Activated CD8-positive, alpha-beta T cell treated with anti-CD3 and anti-CD28 coated beads for 36 hours (primary cell): ENCODE data around the gene PHF2. TPM values are rescaled to one million over a fixed set of nuclear protein-coding genes. Genes with fewer than 3 reads are reported as not detected.

ENCODE experiments used
- ATAC-seq: fragments of 200-7000 bp; cut with Tn5 transposase; one replicate; pipeline ENCODE4 v1.10.0; 2021; ENCODE audit warnings: mild to moderate bottlenecking, moderate library complexity
- CTCF ChIA-PET: fragments of 350-600 bp; sonication (Branson Sonifier 250); formaldehyde crosslinking; loops from one replicate; lab custom pipeline; 2021; ENCODE audit warnings: antibody characterized with exemption; lab: Charles Lee
- POLR2A ChIA-PET: fragments of 350-600 bp; sonication (Branson Sonifier 250); formaldehyde crosslinking; loops from one replicate; lab custom pipeline; 2021; ENCODE audit warnings: antibody characterized with exemption; lab: Charles Lee
- DNase-seq: peaks from one replicate; pipeline ENCODE4 v3.0.0-alpha.2; 2020
- H3K27ac Mint-ChIP-seq: one replicate; pipeline ENCODE4 v1.8.0; 2021; ENCODE audit warnings: mild to moderate bottlenecking, mixed read lengths
- H3K27me3 Mint-ChIP-seq: one replicate; pipeline ENCODE4 v1.8.0; 2021; ENCODE audit warnings: mixed read lengths
- H3K36me3 Mint-ChIP-seq: one replicate; pipeline ENCODE4 v1.8.0; 2021; ENCODE audit warnings: low read depth, mixed read lengths
- H3K4me1 Mint-ChIP-seq: one replicate; pipeline ENCODE4 v1.8.0; 2021; ENCODE audit warnings: low read depth, mixed read lengths
- H3K4me3 Mint-ChIP-seq: one replicate; pipeline ENCODE4 v1.8.0; 2021; ENCODE audit warnings: mild to moderate bottlenecking, moderate library complexity, mixed read lengths
- H3K9me3 Mint-ChIP-seq: one replicate; pipeline ENCODE4 v1.8.0; 2021; ENCODE audit warnings: mixed read lengths
- CTCF ChIP-seq: fragments of 200-600 bp; IDR thresholded peaks from one replicate; pipeline ENCODE4 v1.8.0; 2022; ENCODE audit warnings: antibody characterized with exemption, mild to moderate bottlenecking
- intact Hi-C: fragments of 100-400 bp; cut with micrococcal nuclease; formaldehyde crosslinking; loops from one replicate; pipeline ENCODE4 v1.10.0; 2022
- total RNA-seq, 2 experiments: library from RNA; stranded (reverse); gene quantifications; one replicate each; pipeline ENCODE4 v1.2.3, GENCODE V29; 2021

The PHF2 gene
- total RNA-seq, 2 experiments from 2014 or later, result 12.9 to 13.1 TPM

GRCh38 chr9:93614830-93615468, 38.6 kb downstream of the PHF2 start:
- no peak for DNase-seq
- CTCF ChIA-PET, result no interaction called here
- ATAC-seq, result no peak
- intact Hi-C loops, result no loop called here
- H3K9me3 Mint-ChIP-seq, result peaks cover 5% of the 10 kb centered on the region
- H3K36me3 Mint-ChIP-seq, result peaks cover 13% of the 10 kb centered on the region
- H3K4me1 Mint-ChIP-seq, result peaks cover 29% of the 10 kb centered on the region
- H3K4me3 Mint-ChIP-seq, result no peak overlapping the region
- no peak for TF ChIP-seq CTCF
- POLR2A ChIA-PET, result no interaction called here
- no peak overlapping the region for H3K27ac Mint-ChIP-seq
- H3K27me3 Mint-ChIP-seq, result no peaks in the 10 kb centered on the region

- CTCF ChIA-PET, result no interaction called here
- no peak for TF ChIP-seq CTCF
- DNase-seq (no peak), ATAC-seq (no peak)
- Mint-ChIP-seq H3K4me1 (peaks cover 30% of the 10 kb centered on the region), H3K27me3 (no peaks in the 10 kb centered on the region), H3K36me3 (peaks cover 4% of the 10 kb centered on the region), H3K4me3 (no peak overlapping the region), H3K27ac (no peak overlapping the region), H3K9me3 (no peaks in the 10 kb centered on the region)
- POLR2A ChIA-PET, result no interaction called here
- intact Hi-C loops, result no loop called here
Observed at GRCh38 chr9:93616044-93616443, 39.7 kb downstream of the PHF2 start.

DNA sequence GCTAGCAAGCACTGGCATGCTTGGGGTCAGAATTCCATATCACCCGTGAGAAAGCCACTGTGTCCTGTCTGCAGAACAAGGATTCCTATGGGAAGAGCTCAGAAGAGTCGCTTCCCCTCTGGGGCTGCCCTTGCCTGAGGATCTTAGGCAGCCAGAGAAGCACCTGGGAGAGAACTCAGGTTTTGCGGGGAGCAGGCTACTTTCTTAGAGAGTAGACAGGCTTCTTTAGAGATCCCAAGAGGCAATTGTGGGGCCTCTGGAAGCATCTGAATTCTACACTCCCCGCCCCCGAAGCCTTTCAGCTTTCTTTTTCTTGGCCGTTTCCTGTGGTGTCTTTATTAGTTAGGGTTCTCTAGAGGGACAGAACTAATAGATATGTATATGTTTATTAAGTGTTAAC, 40.9 kb downstream of the PHF2 start:
- POLR2A ChIA-PET, result no interaction called here
- Mint-ChIP-seq H3K36me3 (peaks cover 2% of the 10 kb centered on the region), H3K27me3 (no peaks in the 10 kb centered on the region), H3K4me1 (peaks cover 24% of the 10 kb centered on the region), H3K27ac (no peak overlapping the region), H3K4me3 (no peak overlapping the region), H3K9me3 (no peaks in the 10 kb centered on the region)
- CTCF ChIA-PET, result no interaction called here
- ATAC-seq (no peak), DNase-seq (no peak)
- no peak for TF ChIP-seq CTCF
- intact Hi-C loops, result no loop called here

- CTCF ChIA-PET, result no interaction called here
- Mint-ChIP-seq H3K4me1 (peaks cover 22% of the 10 kb centered on the region), H3K4me3 (no peak overlapping the region), H3K9me3 (no peaks in the 10 kb centered on the region), H3K27ac (no peak overlapping the region), H3K36me3 (peaks cover 2% of the 10 kb centered on the region), H3K27me3 (no peaks in the 10 kb centered on the region)
- no peak for ATAC-seq
- no peak for TF ChIP-seq CTCF
- POLR2A ChIA-PET, result no interaction called here
- DNase-seq, result no peak
- intact Hi-C loops, result no loop called here
Observed at GRCh38 chr9:93619272-93619775, 42.9 kb downstream of the PHF2 start.

DNA sequence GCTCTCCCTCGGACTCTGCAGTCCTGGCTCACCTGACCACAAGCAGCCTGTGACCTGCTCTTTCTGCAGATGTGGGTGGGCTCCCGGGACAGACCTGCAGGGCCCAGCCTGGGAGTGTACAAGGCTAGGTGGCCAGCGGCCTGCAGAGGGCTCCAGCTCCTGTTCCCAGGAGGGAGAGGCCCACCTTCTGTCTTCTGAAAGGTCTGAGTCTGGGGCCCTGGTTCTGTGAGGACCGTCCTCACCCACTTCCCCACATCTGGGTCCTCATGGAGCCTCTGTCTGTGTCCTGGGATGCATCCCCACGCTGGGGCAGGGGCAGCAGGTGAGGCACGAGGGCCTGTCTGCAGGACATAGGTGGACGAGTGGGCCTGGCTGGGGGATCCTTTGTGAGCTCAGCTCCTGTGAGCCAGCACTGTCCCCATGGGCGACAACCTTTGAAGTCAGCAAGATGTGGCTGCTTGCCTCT, 43.7 kb downstream of the PHF2 start:
- H3K9me3 Mint-ChIP-seq, result no peaks in the 10 kb centered on the region
- POLR2A ChIA-PET, result no interaction called here
- CTCF ChIA-PET, result no interaction called here
- H3K36me3 Mint-ChIP-seq, result peaks cover 2% of the 10 kb centered on the region
- no peak for TF ChIP-seq CTCF
- no peak for DNase-seq
- intact Hi-C loops, result no loop called here
- no peak overlapping the region for H3K4me3 Mint-ChIP-seq
- H3K27me3 Mint-ChIP-seq, result no peaks in the 10 kb centered on the region
- H3K4me1 Mint-ChIP-seq, result peaks cover 22% of the 10 kb centered on the region
- H3K27ac Mint-ChIP-seq, result no peak overlapping the region
- ATAC-seq, result no peak
